IMR-90 (cell line): ENCODE measurements around the gene PNMA8C. TPM values are rescaled to one million over a fixed set of nuclear protein-coding genes. Genes with fewer than 3 reads are reported as not detected.

ENCODE experiments used
- ATAC-seq: fragments of 200-7000 bp; cut with Tn5 transposase; 2 replicates; pipeline ENCODE4 v1.9.1; 2020; ENCODE audit warnings: low read depth, mild to moderate bottlenecking, moderate library complexity
- BruUV-seq: library from RNA; stranded (reverse); fragments of 400-500 nt; replicated peaks from 2 replicates; lab custom pipeline; 2021; lab: Mats Ljungman, UMichigan
- CTCF ChIA-PET: fragments of 300-600 bp; formaldehyde crosslinking; extraction: SDS; loops from one replicate; lab custom pipeline; 2021; ENCODE audit warnings: antibody characterized with exemption; lab: Yijun Ruan, JAX
- POLR2A ChIA-PET: fragments of 300-600 bp; sonication (Branson Sonifier 250); formaldehyde crosslinking; loops from one replicate; lab custom pipeline; 2022; ENCODE audit warnings: antibody characterized with exemption; ENCODE audit not compliant: unreplicated experiment; lab: Charles Lee
- DNase-seq: peaks from one replicate; pipeline ENCODE4 v3.0.0; 2013
- H2AFZ ChIP-seq: replicated peaks from 2 replicates; pipeline ENCODE3; 2013; ENCODE audit warnings: low read length, mild to moderate bottlenecking; ENCODE audit not compliant: poor library complexity
- H2AK5ac ChIP-seq: 2 replicates; pipeline ENCODE4 v1.6.1; 2013; ENCODE audit warnings: low read depth, low read length, inconsistent platforms
- H2AK9ac ChIP-seq: replicated peaks from 2 replicates; pipeline ENCODE3; 2013; ENCODE audit warnings: mild to moderate bottlenecking, low read depth, low read length, moderate library complexity; ENCODE audit not compliant: poor library complexity
- H2BK120ac ChIP-seq: 2 replicates; pipeline ENCODE4 v1.6.1; 2013; ENCODE audit warnings: low read depth, low read length, inconsistent platforms
- H2BK15ac ChIP-seq: 3 replicates; pipeline ENCODE4 v1.6.1; 2013; ENCODE audit warnings: low read depth, low read length, inconsistent platforms
- H2BK20ac ChIP-seq: 2 replicates; pipeline ENCODE4 v1.6.1; 2013; ENCODE audit warnings: low read depth, mild to moderate bottlenecking, inconsistent platforms, low read length, moderate library complexity
- H2BK5ac ChIP-seq: 2 replicates; pipeline ENCODE4 v1.6.1; 2013; ENCODE audit warnings: mild to moderate bottlenecking, low read depth, low read length, inconsistent platforms; ENCODE audit not compliant: poor library complexity, severe bottlenecking
- H3K14ac ChIP-seq: replicated peaks from 2 replicates; pipeline ENCODE4 v1.6.1; 2013; ENCODE audit warnings: low read depth, low read length, inconsistent platforms
- H3K18ac ChIP-seq: 2 replicates; pipeline ENCODE4 v1.6.1; 2013; ENCODE audit warnings: low read depth, low read length, control low read depth
- H3K23ac ChIP-seq: 2 replicates; pipeline ENCODE4 v1.6.1; 2013; ENCODE audit warnings: low read depth, low read length, inconsistent platforms
- H3K27ac ChIP-seq: 2 replicates; pipeline ENCODE4 v1.5.1; 2013; ENCODE audit warnings: mild to moderate bottlenecking, control low read depth, low read length; ENCODE audit not compliant: insufficient read depth
- H3K27me3 ChIP-seq: 2 replicates; pipeline ENCODE4 v1.6.1; 2013; ENCODE audit warnings: low read length; ENCODE audit not compliant: control insufficient read depth, insufficient read depth
- H3K36me3 ChIP-seq: 2 replicates; pipeline ENCODE4 v1.6.1; 2013; ENCODE audit warnings: low read length, mixed read lengths; ENCODE audit not compliant: control insufficient read depth, insufficient read depth
- H3K4ac ChIP-seq: 2 replicates; pipeline ENCODE4 v1.6.1; 2013; ENCODE audit warnings: low read depth, low read length, inconsistent platforms
- H3K4me1 ChIP-seq: 2 replicates; pipeline ENCODE4 v1.6.1; 2013; ENCODE audit warnings: low read length, mixed read lengths; ENCODE audit not compliant: control insufficient read depth, insufficient read depth
- H3K4me2 ChIP-seq: 2 replicates; pipeline ENCODE4 v1.6.1; 2013; ENCODE audit warnings: low read depth, mild to moderate bottlenecking, control low read depth, low read length, moderate library complexity
- H3K4me3 ChIP-seq: 2 replicates; pipeline ENCODE4 v1.5.1; 2013; ENCODE audit warnings: low read depth, mild to moderate bottlenecking, control low read depth, low read length, moderate library complexity; ENCODE audit not compliant: insufficient read depth
- H3K56ac ChIP-seq: 2 replicates; pipeline ENCODE4 v1.6.1; 2013; ENCODE audit warnings: low read length, inconsistent platforms; ENCODE audit not compliant: insufficient read depth; ENCODE audit errors: extremely low read depth
- H3K79me1 ChIP-seq, 2 experiments: 2 replicates each; pipeline ENCODE4 v1.6.1; 2013; ENCODE audit warnings: low read length in 2 of 2, inconsistent platforms in 1 of 2, low read depth in 1 of 2
- H3K9ac ChIP-seq: 2 replicates; pipeline ENCODE4 v1.6.1; 2013; ENCODE audit warnings: low read depth, low read length, control low read depth
- H3K9me1 ChIP-seq: 2 replicates; pipeline ENCODE4 v1.6.1; 2013; ENCODE audit warnings: low read length, inconsistent platforms; ENCODE audit not compliant: insufficient read depth
- H3K9me3 ChIP-seq: 2 replicates; pipeline ENCODE4 v1.6.1; 2013; ENCODE audit warnings: low read length; ENCODE audit not compliant: control insufficient read depth, insufficient read depth
- H4K20me1 ChIP-seq: 2 replicates; pipeline ENCODE4 v1.6.1; 2013; ENCODE audit warnings: low read length, inconsistent platforms; ENCODE audit not compliant: insufficient read depth
- H4K5ac ChIP-seq: 2 replicates; pipeline ENCODE4 v1.6.1; 2013; ENCODE audit warnings: mild to moderate bottlenecking, low read depth, low read length, control low read depth
- H4K8ac ChIP-seq, 2 experiments: 2 replicates each; pipeline ENCODE4 v1.6.1; 2013; ENCODE audit warnings: low read depth in 2 of 2, low read length in 2 of 2, control low read depth in 1 of 2, inconsistent platforms in 1 of 2
- H4K91ac ChIP-seq: 2 replicates; pipeline ENCODE4 v1.6.1; 2013; ENCODE audit warnings: low read depth, low read length, inconsistent platforms; ENCODE audit not compliant: insufficient read depth
- BHLHE40 ChIP-seq: fragments of 150-350 bp; IDR thresholded peaks from 2 replicates; pipeline ENCODE4 v1.6.1; 2016; ENCODE audit warnings: mild to moderate bottlenecking, low read depth, low read length
- CEBPB ChIP-seq: IDR thresholded peaks from 2 replicates; pipeline ENCODE4 v1.6.1; 2012; ENCODE audit warnings: low read depth, low read length, improper control_type of control experiment
- CHD1 ChIP-seq: IDR thresholded peaks from 2 replicates; pipeline ENCODE4 v1.6.1; 2012; ENCODE audit warnings: low read depth, low read length, improper control_type of control experiment
- CTCF ChIP-seq: conservative IDR thresholded peaks from 2 replicates; pipeline ENCODE4 v1.5.1; 2012; ENCODE audit warnings: mild to moderate bottlenecking, low read depth, low read length, improper control_type of control experiment
- ELK1 ChIP-seq: fragments of 150-350 bp; IDR thresholded peaks from 2 replicates; pipeline ENCODE4 v1.6.1; 2016; ENCODE audit warnings: low read depth, mild to moderate bottlenecking, low read length, moderate library complexity, borderline replicate concordance
- FOS ChIP-seq: fragments of 150-350 bp; IDR thresholded peaks from 2 replicates; pipeline ENCODE4 v1.6.1; 2016; ENCODE audit warnings: low read depth, low read length
- MAFK ChIP-seq: IDR thresholded peaks from 2 replicates; pipeline ENCODE4 v1.6.1; 2012; ENCODE audit warnings: low read depth, low read length, improper control_type of control experiment
- MAZ ChIP-seq: IDR thresholded peaks from 2 replicates; pipeline ENCODE4 v1.6.1; 2012; ENCODE audit warnings: low read depth, mild to moderate bottlenecking, low read length, improper control_type of control experiment, moderate library complexity, borderline replicate concordance
- MXI1 ChIP-seq: IDR thresholded peaks from 2 replicates; pipeline ENCODE4 v1.6.1; 2012; ENCODE audit warnings: low read depth, mild to moderate bottlenecking, low read length, moderate library complexity, borderline replicate concordance
- NFE2L2 ChIP-seq: fragments of 150-350 bp; IDR thresholded peaks from 2 replicates; pipeline ENCODE4 v1.6.1; 2016; ENCODE audit warnings: low read depth, mild to moderate bottlenecking, low read length
- POLR2A ChIP-seq: IDR thresholded peaks from 2 replicates; pipeline ENCODE4 v1.6.1; 2012; ENCODE audit warnings: mild to moderate bottlenecking, low read depth, low read length
- RAD21 ChIP-seq: IDR thresholded peaks from 2 replicates; pipeline ENCODE4 v1.6.1; 2012; ENCODE audit warnings: low read length, improper control_type of control experiment
- RCOR1 ChIP-seq: IDR thresholded peaks from 2 replicates; pipeline ENCODE4 v1.6.1; 2012; ENCODE audit warnings: mild to moderate bottlenecking, low read length, improper control_type of control experiment; ENCODE audit not compliant: insufficient replicate concordance
- RFX5 ChIP-seq: IDR thresholded peaks from 2 replicates; pipeline ENCODE4 v1.8.0; 2012; ENCODE audit warnings: low read depth, mild to moderate bottlenecking, low read length, moderate library complexity
- SMC3 ChIP-seq: fragments of 150-350 bp; IDR thresholded peaks from 2 replicates; pipeline ENCODE4 v1.6.1; 2016; ENCODE audit warnings: low read depth, mild to moderate bottlenecking, antibody characterized with exemption, low read length, moderate library complexity
- USF2 ChIP-seq: fragments of 150-350 bp; IDR thresholded peaks from 2 replicates; pipeline ENCODE4 v1.6.1; 2017; ENCODE audit warnings: mild to moderate bottlenecking, antibody characterized with exemption, low read length, low read depth
- WGBS, 2 experiments: methylation state at CpG; one replicate each; pipeline versions ENCODE4 v1.1.5 to v1.1.7; 2013; ENCODE audit warnings: missing lambda C conversion rate in 2 of 2; ENCODE audit not compliant: insufficient read length in 1 of 2; ENCODE audit errors: extremely low coverage in 2 of 2; 5-methylcytosine and 5-hydroxymethylcytosine counted together
- dilution Hi-C: fragments of 300-500 bp; cut with HindIII; formaldehyde crosslinking; loops from one replicate; pipeline ENCODE4 v1.14.3; 2018; ENCODE audit warnings: low sequenced_read_pairs; ENCODE audit not compliant: unreplicated experiment
- in situ Hi-C: fragments of 300-500 bp; cut with MboI; formaldehyde crosslinking; loops from 3 replicates; pipeline ENCODE4 v1.14.3; 2019; ENCODE audit warnings: low sequenced_read_pairs, inconsistent platforms, mixed read lengths
- intact Hi-C: fragments of 100-400 bp; cut with micrococcal nuclease; formaldehyde crosslinking; loops from 2 replicates; pipeline ENCODE4 v1.10.0; 2022
- polyA plus RNA-seq, 3 experiments: library from polyadenylated mRNA; depleted of rRNA; stranded (reverse); fragments of >200 nt; gene quantifications; 2 replicates each; pipeline ENCODE4 v1.2.3, GENCODE V29; 2012; ENCODE audit warnings: low replicate concordance in 1 of 3
- total RNA-seq: library from RNA; depleted of rRNA; stranded (reverse); fragments of >200 nt; gene quantifications from 2 replicates; pipeline ENCODE4 v1.2.3, GENCODE V29; 2012

PNMA8C gene
- total and polyA plus RNA-seq, 2 of the 4 experiments (the other 2 are of a cell fraction): 0.09 to 0.18 TPM

- ATAC-seq: no peak
- Histone ChIP-seq H3K36me3 (peaks cover 42% of the 10 kb centered on the region), H3K27ac (no peak overlapping the region)
Measured at GRCh38 chr19:46390121-46390858, 38.4 kb downstream of the PNMA8C start.

More at GRCh38 chr19:46390121-46390858, 38.4 kb downstream of the PNMA8C start:
- POLR2A ChIA-PET: no interaction called here
- no peak overlapping the region for H3K4ac ChIP-seq
- WGBS, 2 experiments: 93% methylated on average over 3 of the region's 16 CpGs; no CpG with 5 or more reads in 1 of the 2 experiments
- no peak overlapping the region for H3K23ac ChIP-seq
- no TSS peak for BruUV-seq
- H2BK20ac ChIP-seq: no peak overlapping the region
- peaks cover 18% of the 10 kb centered on the region for H3K9me1 ChIP-seq
- peaks cover 6% of the 10 kb centered on the region for H3K9me3 ChIP-seq
- peaks cover 13% of the 10 kb centered on the region for H3K4me1 ChIP-seq
- CTCF ChIA-PET: no interaction called here
- H2AK9ac ChIP-seq: no peak overlapping the region
- H2BK15ac ChIP-seq: no peak overlapping the region
- H3K27me3 ChIP-seq: no peaks in the 10 kb centered on the region
- in situ Hi-C loops: no loop called here
- no peak overlapping the region for H4K91ac ChIP-seq
- no peak overlapping the region for H3K9ac ChIP-seq
- H2BK120ac ChIP-seq: no peak overlapping the region
- no peaks in the 10 kb centered on the region; the same call in 1 of the 2 replicates for H4K20me1 ChIP-seq
- H3K79me1 ChIP-seq: peaks cover 0 to 14% of the 10 kb centered on the region in 2 experiments; a peak in 2 of 4 replicates
- no peak overlapping the region for H2AFZ ChIP-seq
- no peak overlapping the region for H3K18ac ChIP-seq
- DNase-seq: no peak
- H4K5ac ChIP-seq: no peak overlapping the region
- H2AK5ac ChIP-seq: no peak overlapping the region
- intact Hi-C loops: no loop called here
- no peak overlapping the region for H3K4me2 ChIP-seq
- no peak overlapping the region for H3K4me3 ChIP-seq
- no peak overlapping the region for H3K14ac ChIP-seq
- no peak overlapping the region for H2BK5ac ChIP-seq
- H3K56ac ChIP-seq: no peak overlapping the region
- dilution Hi-C loops: no loop called here
- no peak overlapping the region for H4K8ac ChIP-seq
- TF ChIP-seq CTCF (no peak), FOS (no peak), CHD1 (no peak), BHLHE40 (no peak), RFX5 (no peak), MXI1 (no peak), RCOR1 (no peak), POLR2A (no peak), SMC3 (no peak), NFE2L2 (no peak), MAZ (no peak), ELK1 (no peak), MAFK (no peak), CEBPB (no peak), USF2 (no peak), RAD21 (no peak)
